HG03280 (cell line): ENCODE results near the gene TRMT11.
"Not testable (repeated sequence)": the region's sequence is repeated elsewhere in the genome, so short reads cannot be mapped to it uniquely, and the experiment has no call there.

Experiments
- ATAC-seq: cut with Tn5 transposase; IDR thresholded peaks from one replicate; pipeline ENCODE4 v1.9.1; 2021; ENCODE audit warnings: mild to moderate bottlenecking, moderate library complexity; ENCODE audit not compliant: unreplicated experiment

The TRMT11 gene

DNA sequence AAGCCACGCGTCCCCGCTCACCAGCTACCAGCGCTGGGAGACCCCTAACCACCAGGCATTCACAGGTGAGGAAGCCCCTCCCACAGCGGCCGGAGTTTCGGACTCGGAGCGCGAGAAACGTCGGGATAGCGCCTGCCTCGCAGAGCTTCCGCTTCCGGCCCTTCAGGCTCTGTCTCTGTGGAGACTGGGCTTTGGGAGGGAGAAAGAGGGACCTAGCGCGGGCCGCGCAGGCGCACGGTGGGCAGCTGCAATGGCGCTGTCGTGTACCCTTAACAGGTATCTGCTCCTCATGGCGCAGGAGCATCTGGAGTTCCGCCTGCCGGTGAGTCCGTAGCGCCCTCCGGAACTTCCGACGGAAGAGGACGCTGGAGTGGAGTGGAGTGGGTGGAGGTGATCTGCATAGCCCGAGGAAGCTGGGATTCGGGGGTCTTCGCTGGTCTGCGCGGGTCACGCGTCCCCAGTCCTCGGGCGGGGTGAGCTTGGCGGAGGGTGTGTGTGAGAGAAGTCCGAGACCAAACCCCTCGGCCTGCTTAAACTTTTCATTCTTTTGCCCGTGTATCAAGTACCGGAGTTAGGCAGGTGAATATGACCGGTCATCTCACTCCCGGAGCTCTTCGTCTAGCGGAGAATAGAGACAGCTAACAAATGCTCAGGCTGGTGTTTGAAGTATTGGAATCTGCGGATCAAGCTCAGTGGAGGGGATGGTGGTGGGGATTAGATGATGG is at the start of gene TRMT11:
TRMT11 (plus strand) TSS at position 240 of the 725 bp plus-strand sequence; CDS start at position 251, 11 bp downstream.
- peak; percentile 95 for ATAC-seq

DNA sequence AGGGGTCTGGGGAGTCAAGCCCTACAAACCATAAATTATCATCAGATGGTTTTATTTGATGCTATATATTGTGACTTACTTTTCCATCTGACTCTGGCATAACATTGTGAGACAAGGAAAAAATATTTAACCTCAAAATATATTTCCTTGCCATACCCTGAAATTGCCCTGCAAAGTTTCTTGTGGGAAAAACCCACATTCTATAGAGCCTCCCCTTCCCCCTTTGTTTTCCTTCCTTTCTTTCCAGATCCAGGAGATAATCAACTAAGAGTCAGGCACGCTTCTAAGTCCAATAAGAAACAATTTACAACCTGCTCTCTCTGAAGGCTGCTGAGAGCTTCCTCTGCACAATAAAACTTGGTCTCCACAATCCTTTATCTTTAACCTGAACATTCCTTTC is 47.3 kb upstream of the TRMT11 start:
- no peak for ATAC-seq

DNA sequence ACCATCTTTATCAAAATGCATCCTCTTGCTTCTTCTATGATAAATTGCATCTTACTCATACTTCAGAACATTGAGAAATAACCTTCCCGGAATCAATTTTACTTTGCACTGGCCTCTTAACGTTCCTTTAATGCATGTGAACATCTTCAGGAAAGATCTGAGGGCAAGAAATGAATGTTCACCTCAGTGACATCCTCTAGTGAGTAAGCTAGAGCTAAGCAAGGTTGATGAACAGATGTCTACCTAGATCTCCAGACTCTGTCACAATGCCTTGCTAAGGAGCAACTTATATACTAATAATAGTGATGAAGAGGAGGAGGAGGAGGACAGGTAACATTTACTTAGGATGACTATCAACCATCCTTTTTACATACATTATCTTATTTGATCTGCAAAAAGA is 46.5 kb upstream of the TRMT11 start:
- no peak for ATAC-seq

DNA sequence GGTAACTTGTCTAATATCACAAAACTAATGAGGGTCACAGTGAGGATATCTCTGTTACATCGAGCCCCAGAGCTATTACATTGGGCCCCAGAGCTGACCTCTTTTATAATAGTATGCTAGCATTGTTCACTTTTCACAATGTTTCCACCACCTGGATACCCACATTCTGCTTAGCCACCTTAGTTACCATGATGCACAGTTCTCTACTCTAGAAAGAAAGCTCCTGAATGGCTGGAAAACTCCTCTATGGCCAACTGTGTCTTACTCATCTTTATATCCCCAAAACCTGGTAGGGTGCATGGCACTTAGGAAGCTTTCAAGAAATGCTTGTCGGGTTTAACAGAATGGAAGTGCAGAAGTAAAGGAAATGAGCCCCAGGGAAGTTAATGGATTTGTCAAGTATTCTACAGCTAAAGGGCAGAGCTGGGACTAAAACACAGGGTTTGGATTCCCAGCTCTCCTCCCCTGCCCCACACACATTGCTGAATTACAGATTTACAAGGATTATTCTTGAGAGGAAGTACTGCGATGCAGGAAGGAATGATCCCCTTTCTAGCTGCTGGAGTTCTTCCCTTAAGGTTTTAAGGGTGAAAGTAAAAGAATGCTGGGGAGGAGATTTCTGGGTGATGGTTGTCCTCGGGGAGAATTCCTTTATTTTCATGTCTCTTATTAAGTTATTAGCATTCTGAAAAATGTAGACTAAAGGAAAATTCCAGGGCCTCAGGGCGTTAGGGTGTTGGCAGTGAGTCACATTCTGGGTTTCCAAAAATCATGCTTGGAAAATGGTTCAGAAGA is 45.9 kb upstream of the TRMT11 start:
- no peak for ATAC-seq

DNA sequence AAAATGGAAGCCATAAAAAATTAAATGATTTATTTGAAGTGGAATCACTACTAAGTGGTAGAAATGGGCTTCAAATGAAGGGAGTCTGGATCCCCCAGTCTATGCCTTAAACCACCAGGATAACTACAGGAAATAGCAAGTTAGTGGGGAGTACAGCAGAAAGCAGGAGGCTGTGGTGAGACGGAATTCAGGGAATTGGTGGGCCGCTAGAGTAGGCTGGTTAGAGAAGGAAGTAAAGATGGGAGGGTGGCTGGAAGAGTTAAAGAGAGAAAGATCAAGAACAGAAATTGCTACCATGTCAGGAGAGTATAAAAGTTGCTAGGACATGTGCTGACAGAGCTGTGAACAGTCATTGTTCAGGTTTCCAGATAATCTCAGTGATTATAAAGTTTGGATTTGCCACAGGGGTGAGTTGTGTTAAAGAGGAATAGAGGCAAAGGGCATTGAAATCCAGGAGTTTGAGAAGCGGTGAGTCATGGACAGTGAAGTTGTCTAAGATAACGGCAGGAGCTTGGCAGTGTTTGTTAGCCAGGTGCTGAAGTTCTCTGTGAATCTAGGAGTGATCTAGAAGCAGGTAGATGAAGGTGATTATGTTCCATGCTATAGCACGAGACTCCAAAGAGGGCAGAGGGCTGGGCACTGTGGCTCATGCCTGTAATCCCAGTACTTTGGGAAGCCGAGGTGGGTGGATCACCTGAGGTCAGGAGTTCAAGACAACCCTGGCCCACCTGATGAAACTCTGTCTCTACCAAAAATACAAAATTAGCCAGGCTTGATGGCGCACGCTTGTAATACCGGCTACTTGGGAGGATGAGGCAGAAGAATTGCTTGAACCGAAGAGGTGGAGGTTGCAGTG is 43.4 kb upstream of the TRMT11 start:
- no peak for ATAC-seq

DNA sequence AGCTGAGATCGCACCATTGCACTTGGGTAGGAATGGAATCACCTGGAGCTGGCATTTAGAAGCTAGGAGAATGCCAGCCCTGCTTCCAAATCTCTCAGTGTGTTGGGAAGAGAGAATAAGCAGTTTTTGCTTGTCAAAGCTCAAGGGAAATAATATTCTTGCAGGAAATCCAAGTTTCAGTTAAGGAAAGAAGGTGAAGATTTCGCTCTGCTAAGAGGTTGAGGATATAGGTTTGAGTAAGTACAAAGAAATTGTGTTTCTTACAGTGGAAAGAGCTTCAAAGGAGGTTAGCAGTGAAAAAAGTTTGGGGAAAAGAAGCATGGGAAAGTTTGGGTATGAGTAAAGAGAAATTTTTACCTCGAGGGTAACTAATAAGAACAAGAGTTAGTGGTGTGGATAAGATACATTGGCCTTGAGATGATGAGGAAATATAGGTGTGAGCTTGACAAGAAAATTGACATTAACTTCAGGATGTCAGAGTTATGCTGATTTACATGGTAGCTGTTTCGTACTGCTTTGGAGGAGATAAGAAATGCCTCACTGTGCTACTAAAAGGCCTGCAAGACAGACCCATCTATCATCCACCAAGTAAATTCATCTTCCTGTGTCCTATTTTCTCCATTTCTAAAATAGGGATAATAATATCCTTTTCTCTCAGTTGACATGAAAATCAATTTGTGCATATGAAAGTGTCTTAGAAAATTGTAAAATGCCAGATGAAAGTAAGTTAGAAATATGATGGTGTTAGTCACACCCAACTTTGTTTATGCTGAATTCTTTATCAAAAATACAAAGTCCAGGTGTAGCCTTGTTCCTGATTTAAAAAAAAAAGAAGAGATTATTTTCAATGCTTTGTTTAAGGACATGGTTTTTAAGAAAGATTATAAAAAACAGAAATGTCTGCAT is 42.6 kb upstream of the TRMT11 start:
- no peak for ATAC-seq

DNA sequence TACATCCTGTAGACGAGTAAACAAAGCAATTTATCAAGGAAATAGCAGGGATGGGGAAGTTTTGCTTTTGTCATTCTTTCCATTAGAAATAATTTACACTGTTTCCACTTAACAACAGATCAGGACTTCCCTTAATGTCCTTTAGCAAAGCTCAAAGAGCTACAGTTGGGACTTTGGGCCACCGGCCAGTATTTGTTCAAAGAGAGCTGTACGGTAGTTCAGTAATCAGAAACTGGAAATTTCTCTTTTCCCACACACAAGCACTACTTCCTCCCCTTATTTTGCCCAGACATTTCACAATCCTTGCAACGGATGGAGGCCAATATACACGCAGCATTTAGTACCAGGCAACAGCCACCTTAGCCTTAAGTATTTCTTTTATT is 41.9 kb upstream of the TRMT11 start:
- ATAC-seq = no peak

DNA sequence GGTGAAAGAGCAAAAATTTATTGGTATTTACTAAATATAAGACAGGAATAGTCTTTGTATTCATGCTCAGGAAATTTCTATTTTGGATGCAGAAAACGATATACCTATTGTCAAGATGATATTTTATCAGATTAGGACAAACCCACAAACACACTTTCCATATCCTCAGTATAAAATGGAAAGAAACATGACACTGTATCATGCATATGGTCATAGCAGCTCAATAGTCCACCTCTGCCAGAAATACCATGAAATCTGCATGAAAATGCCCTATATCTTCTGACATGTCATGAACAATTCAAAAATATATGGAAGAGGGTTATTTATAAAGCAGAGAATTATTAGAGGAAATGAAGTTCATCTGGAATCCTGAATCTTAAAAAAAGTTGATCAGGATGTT is 41.4 kb upstream of the TRMT11 start:
- no peak for ATAC-seq

DNA sequence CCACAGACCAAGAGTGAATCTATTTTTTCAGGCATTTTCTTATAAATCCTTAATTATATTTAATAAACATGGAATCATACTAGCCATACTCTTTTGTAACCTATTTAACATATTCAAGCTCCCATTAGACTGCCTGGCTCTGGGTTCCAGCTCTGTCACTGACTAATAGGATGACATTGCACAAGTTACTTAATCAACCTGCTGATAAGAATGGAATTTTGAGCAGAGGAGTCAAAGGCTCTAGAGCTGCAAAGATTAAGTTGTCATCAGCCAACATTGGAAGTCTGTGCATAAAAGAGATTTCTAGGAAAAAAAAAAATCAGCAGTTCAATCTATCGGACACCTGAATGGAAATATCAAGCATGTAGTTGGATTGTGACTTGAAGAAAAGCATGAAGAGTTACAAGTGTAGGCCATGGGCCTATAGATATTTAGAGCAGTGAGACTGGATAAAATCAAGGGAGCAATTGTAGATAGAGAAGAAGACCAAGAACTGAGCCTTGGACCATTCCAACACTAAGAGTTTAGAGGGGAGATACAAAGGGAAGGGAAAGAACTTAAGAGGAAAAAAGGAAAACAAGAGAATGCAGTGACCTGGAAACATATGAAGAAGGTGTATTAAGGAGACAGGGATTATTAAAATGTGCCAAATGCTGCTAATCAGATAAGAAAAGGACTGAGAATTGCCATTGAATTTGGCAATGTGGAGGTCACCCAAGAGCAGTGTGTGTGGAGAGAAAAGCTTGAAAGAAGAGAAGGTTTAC is 40.8 kb upstream of the TRMT11 start:
- no peak for ATAC-seq

DNA sequence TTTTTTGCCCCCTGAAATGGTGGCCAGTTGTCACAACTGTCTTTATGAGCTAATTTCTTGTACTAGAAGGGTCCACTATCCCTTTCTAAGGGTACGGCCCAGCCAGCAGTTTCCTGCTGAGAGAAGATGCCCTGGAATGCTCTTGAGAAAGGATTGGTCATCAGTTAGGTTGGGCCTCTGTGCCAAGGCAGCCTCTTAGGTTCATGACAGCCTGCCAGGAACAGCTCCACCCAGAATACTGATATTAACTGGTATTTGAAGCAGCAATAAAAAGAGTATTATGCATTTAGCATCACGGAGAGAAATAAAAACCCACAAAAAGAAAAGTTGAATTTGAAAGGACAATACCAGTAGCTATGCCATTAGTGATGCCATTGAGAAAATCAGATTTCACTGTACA is 38.7 kb upstream of the TRMT11 start:
- no peak for ATAC-seq

DNA sequence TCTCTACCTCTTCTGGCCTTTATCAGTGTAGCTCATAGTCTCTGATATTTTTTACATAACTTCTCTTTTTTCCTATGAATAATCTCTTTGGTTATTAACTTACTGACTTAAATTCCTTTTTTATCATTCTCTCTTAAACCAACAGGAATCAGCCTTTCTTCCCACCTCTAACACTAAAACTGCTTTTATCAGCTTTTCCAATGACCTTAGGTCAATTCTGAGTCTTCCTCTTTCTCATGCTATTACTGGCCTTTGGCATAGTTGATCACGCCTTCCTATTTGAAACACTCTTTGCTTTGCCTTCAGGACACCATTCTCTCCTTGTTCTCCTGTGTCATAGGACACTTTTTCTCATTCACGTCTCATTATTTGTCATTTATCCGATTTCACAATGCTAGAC is 37.9 kb upstream of the TRMT11 start:
- ATAC-seq = no peak

DNA sequence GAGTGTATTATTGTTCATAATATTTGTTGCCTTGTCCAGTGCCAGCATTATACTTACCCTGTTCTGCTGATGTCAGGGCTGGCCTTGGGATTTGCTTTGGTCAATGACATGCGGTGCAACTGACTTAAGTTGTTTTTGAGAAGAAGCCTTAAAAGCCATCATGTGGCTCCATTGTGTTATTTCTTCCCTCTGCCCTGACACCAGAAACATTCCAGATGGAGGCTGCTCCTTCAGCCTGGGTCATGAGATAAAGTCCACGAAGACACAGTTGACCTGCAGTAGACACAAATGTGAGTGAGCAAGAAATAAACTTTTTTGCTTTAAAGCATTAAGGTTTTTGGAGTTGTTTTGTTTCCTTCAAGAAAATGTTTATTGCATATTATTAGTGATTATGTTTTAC is 37.3 kb upstream of the TRMT11 start:
- no peak for ATAC-seq

DNA sequence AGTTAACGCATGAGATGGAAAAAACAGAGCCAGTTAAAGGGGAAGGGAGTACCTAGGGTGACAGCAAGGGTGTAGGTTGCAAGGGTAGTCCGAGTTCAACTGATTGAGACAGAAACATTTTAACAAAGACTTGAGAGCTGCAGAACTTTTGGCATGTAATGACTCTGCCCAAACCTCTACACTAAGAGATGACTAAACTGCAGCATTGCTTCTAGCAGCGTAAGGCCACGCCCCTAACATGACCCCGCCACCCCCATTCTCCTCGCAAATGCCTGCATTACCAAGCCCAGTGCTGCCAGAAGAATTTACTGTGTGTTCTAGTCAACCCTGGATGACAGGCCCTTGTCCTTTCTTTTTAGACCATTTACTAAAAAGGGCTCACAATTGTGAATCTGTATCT is 36.0 kb upstream of the TRMT11 start:
- no peak for ATAC-seq

DNA sequence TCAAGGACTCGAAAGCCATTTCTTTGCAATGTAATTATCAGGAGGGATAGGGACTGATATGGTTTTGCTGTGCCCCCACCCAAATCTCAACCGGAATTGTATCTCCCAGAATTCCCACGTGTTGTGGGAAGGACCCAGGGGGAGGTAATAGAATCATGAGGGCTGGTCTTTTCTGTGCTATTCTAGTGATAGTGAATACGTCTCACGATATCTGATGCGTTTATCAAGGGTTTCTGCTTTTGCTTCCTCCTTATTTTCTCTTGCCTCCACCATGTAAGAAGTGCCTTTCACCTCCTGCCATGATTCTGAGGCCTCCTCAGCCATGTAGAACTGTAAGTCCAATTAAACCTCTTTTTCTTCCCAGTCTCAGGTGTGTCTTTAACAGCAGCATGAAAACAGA is 35.6 kb upstream of the TRMT11 start:
- ATAC-seq = not testable (repeated sequence)

DNA sequence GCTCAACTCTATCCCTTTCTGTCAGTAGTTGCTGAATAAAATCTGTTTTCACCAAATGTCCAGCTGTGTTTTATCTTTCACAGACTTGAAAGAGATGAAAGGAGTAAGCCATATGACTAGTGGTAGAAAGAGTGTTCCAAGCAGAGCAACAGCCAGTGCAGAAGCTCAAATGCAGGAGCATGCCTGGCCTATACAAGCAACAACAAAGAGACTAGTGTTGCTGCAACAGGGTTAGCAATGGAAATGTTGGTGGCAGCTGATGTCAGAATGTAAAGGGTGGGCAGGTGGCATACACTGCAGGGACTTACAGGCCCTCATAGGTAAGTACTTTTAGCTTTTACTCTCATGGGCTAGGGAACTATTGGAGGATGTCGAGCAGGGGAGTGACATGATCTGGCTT is 35.0 kb upstream of the TRMT11 start:
- ATAC-seq = no peak

DNA sequence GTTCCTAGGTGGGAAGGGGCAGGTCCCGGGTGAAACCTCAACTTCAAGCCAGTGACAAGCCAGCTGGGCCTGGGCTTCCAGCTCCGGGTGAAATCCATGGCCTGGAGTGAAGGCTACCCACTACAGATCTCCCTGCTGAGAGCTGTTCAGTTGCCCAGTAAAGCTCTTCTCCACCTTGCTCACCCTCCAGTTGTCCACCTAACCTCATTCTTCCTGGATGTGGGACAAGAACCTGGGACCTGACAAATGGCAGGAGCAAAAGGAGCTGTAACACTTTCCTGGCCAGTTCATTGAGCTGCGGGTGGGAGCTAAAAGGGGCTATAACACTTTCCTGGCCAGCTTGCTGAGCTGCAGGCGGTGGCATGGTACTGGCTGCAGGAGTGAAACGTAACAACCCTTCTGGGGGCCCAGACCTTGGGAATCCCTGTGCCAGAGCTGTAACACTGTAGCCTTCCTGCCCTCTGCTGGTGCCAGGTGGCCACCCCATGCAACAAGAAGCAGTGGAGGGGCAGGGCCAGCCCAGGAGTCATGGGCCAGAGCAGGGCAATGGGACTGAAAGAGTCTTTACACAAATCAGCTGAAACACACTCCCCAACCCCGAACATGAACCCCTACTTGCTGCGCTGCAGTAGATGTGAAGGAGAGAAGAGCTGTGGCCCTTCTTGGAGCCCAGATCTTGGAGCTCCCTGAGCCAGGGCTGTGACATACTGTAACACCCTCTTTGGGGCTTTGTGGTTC is 33.4 kb upstream of the TRMT11 start:
- ATAC-seq = no peak

DNA sequence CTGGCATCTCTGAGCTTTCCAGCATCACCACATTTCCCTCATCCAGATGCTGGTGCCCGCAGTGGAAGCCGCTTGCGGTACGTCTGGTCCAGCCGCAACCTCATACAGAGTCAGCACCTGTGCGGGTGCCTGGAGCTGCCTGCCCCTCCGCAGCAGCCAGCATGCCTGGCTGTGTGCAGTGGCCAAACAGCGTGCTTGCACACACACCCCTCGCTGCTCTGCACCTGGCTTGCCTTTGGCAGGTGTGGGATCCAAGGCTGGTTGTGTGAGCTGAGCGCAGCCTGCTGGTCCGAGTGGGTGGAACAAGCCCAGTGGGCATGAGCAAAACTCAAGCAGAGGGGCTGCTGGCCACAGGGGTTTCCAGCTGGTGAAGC is 32.9 kb upstream of the TRMT11 start:
- ATAC-seq = no peak

DNA sequence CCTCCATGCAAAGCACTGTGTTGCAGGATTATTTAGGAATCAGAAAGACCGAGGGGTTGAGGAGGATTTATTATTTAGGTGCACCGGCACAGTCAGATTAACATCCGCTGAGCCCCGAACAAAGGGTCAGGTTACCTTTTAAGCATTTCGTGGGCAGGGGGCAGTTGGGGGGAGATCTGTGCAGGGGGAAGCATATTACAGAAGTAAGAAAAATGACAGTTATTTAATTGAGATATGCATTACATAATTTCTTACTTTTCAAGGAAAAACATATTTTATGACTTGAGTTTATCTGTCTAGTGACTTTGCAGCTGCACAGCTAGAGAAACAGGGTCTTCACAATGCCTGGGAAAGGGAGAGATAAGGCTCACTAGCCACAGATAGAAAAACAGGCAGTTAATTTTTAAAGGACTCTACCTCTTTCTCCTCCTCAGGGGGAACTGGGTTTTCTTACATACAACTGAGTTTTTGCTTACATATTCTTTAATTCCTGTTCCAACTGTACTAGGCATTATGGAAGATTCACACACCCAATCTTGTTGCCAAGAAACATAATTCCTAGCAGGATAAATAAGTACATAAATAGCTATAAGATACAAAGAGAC is 31.5 kb upstream of the TRMT11 start:
- ATAC-seq = no peak

DNA sequence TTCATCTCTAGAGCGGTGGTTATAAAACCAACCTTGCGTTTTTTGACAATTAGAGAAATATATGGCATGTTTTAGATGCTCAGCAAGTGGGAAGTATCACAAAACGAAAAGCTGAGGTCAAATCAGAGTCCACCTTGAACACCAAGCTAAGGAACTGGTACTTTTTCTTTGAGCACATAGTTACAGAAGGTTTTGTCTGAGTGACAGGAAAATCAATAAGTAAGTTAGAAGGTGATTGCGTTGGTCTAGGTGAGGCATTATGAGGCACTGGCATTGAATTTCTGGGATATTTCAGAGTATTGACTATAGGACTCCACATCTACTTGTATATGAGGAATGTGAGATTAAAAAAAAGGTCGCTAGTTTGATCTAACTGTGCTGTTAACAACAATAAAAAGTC is 30.4 kb upstream of the TRMT11 start:
- no peak for ATAC-seq
